Hepatocyte (in vitro differentiated cells): Measurements from ENCODE around the gene TBC1D12. TPM values are rescaled to one million over a fixed set of nuclear protein-coding genes. Genes with fewer than 3 reads are reported as not detected.
A peak's percentile ranks its signal among the peaks of the same experiment; 100 is the strongest.
"Not testable (repeated sequence)": the region's sequence is repeated elsewhere in the genome, so short reads cannot be mapped to it uniquely, and the experiment has no call there.

ENCODE experiments used
- DNase-seq: peaks from one replicate; pipeline ENCODE4 v3.0.0-alpha.2; 2016; ENCODE audit warnings: low spot score
- H2AFZ ChIP-seq: fragments of 200-600 bp; sonication (generic); 2 replicates; pipeline ENCODE4 v1.6.0; 2016; ENCODE audit warnings: antibody characterized with exemption, mild to moderate bottlenecking
- H3K27ac ChIP-seq: fragments of 200-600 bp; sonication (generic); 2 replicates; pipeline ENCODE4 v1.5.1; 2016; ENCODE audit warnings: mild to moderate bottlenecking
- H3K27me3 ChIP-seq: fragments of 200-600 bp; sonication (generic); 2 replicates; pipeline ENCODE4 v1.6.1; 2016
- H3K36me3 ChIP-seq: fragments of 200-600 bp; sonication (generic); replicated peaks from 2 replicates; pipeline ENCODE4 v1.5.1; 2016; ENCODE audit warnings: low read depth; ENCODE audit not compliant: insufficient read depth
- H3K4me1 ChIP-seq: fragments of 200-600 bp; sonication (generic); 2 replicates; pipeline ENCODE4 v1.5.1; 2016; ENCODE audit warnings: mild to moderate bottlenecking, moderate library complexity; ENCODE audit not compliant: insufficient read depth
- H3K4me2 ChIP-seq: fragments of 200-600 bp; sonication (generic); 2 replicates; pipeline ENCODE4 v1.6.0; 2016
- H3K4me3 ChIP-seq: fragments of 200-600 bp; sonication (generic); 2 replicates; pipeline ENCODE4 v1.5.1; 2016; ENCODE audit warnings: mild to moderate bottlenecking
- H3K79me2 ChIP-seq: fragments of 200-600 bp; sonication (generic); 2 replicates; pipeline ENCODE4 v1.6.0; 2017; ENCODE audit warnings: mild to moderate bottlenecking
- H3K9me2 ChIP-seq: fragments of 200-600 bp; sonication (generic); replicated peaks from 2 replicates; pipeline ENCODE4 v1.6.0; 2017; ENCODE audit warnings: mild to moderate bottlenecking; ENCODE audit not compliant: insufficient read depth
- H3K9me3 ChIP-seq: fragments of 200-600 bp; sonication (generic); 2 replicates; pipeline ENCODE4 v1.5.1; 2016; ENCODE audit warnings: low read depth, mild to moderate bottlenecking
- H4K20me1 ChIP-seq: fragments of 200-600 bp; sonication (generic); 2 replicates; pipeline ENCODE4 v1.6.0; 2016; ENCODE audit warnings: mild to moderate bottlenecking; ENCODE audit not compliant: insufficient read depth, poor library complexity, severe bottlenecking
- EZH2 ChIP-seq: fragments of 200-600 bp; sonication (generic); IDR thresholded peaks from 2 replicates; pipeline ENCODE4 v1.6.1; 2016; ENCODE audit warnings: antibody characterized with exemption, mild to moderate bottlenecking, borderline replicate concordance
- EZH2phosphoT487 ChIP-seq: fragments of 200-600 bp; sonication (generic); IDR thresholded peaks from one replicate; pipeline ENCODE4 v1.6.1; 2018; ENCODE audit warnings: antibody characterized with exemption, mild to moderate bottlenecking, low read depth, moderate library complexity; ENCODE audit not compliant: unreplicated experiment, severe bottlenecking
- WGBS: methylation state at CpG from one replicate; pipeline ENCODE4 v1.1.6; 2016; ENCODE audit warnings: low lambda C conversion rate; ENCODE audit errors: missing lambda C conversion rate; 5-methylcytosine and 5-hydroxymethylcytosine counted together
- polyA plus RNA-seq: library from polyadenylated mRNA; unstranded; fragments of >200 nt; fragmentation: Nextera tagmentation; extraction: Ambion mirVana; gene quantifications from 2 replicates; pipeline ENCODE4 v1.2.1, GENCODE V29; 2016
- total RNA-seq: library from RNA; depleted of rRNA; stranded (reverse); fragments of >200 nt; gene quantifications from 2 replicates; pipeline ENCODE4 v1.2.3, GENCODE V29; 2014
- TF ChIP-seq, protein P1 (sequence below): fragments of 200-600 bp; sonication (generic); IDR thresholded peaks from 2 replicates; pipeline ENCODE4 v1.5.1; 2016; ENCODE audit warnings: antibody characterized with exemption, mild to moderate bottlenecking; ENCODE audit not compliant: poor library complexity

Gene TBC1D12
- total and polyA plus RNA-seq, 2 experiments from 2014 or later: 9.2 to 15.6 TPM

DNA sequence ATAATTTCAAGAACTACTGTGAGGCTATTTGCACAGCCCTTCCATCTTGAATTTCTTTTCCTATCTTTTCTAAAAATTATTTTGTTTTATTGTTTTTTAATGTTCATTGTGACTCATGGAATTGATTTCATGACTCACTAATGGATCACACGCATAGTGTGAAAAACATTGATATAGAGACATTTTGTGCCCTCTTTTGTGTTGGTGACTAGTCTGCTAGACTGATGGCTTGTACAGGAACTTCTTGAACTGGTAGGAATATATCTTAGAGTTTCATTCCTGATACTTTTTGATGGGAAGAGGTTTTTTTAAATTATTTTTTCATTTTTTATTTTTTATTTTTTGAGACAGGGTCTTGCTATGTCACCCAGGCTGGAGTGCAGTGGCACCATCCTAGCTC lies 27.0 kb upstream of the TBC1D12 start:
- TF ChIP-seq EZH2phosphoT487 (no peak), EZH2 (no peak)
- TF ChIP-seq, protein P1, sequence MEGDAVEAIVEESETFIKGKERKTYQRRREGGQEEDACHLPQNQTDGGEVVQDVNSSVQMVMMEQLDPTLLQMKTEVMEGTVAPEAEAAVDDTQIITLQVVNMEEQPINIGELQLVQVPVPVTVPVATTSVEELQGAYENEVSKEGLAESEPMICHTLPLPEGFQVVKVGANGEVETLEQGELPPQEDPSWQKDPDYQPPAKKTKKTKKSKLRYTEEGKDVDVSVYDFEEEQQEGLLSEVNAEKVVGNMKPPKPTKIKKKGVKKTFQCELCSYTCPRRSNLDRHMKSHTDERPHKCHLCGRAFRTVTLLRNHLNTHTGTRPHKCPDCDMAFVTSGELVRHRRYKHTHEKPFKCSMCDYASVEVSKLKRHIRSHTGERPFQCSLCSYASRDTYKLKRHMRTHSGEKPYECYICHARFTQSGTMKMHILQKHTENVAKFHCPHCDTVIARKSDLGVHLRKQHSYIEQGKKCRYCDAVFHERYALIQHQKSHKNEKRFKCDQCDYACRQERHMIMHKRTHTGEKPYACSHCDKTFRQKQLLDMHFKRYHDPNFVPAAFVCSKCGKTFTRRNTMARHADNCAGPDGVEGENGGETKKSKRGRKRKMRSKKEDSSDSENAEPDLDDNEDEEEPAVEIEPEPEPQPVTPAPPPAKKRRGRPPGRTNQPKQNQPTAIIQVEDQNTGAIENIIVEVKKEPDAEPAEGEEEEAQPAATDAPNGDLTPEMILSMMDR: no peak
- Histone ChIP-seq H3K27me3 (no peaks in the 10 kb centered on the region), H3K27ac (no peak overlapping the region), H3K4me2 (no peak overlapping the region), H3K79me2 (no peaks in the 10 kb centered on the region), H3K36me3 (no peaks in the 10 kb centered on the region), H4K20me1 (no peaks in the 10 kb centered on the region), H3K4me3 (no peak overlapping the region), H2AFZ (no peak overlapping the region), H3K4me1 (no peaks in the 10 kb centered on the region), H3K9me3 (no peaks in the 10 kb centered on the region), H3K9me2 (no peaks in the 10 kb centered on the region)
- whole genome bisulfite sequencing: 96% methylated on average over 1 of the region's 1 CpG
- DNase-seq: no peak

DNA sequence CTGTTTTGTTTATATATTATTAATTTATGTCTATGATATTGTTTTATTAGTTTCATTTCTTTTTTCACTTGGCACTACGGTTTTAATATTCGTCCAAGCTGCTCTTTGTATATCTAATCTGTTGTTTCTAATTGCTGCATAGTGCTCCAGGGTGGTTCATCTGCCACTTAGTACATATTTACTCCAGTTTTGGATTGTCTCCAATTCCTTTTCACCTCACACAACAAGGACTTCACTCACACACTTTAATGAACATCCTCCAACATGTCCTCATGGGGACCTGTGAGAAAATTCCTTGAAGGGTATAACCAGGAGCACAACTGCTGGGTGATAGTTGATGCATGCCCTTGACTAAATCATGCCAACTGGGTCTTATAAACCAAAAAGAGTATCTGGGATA lies 25.5 kb upstream of the TBC1D12 start:
- Histone ChIP-seq H3K27ac (no peak overlapping the region), H3K9me2 (no peaks in the 10 kb centered on the region), H3K79me2 (no peaks in the 10 kb centered on the region), H3K4me2 (no peak overlapping the region), H3K9me3 (no peaks in the 10 kb centered on the region), H3K4me1 (no peaks in the 10 kb centered on the region), H4K20me1 (no peaks in the 10 kb centered on the region), H2AFZ (no peak overlapping the region), H3K4me3 (no peak overlapping the region), H3K27me3 (no peaks in the 10 kb centered on the region), H3K36me3 (no peaks in the 10 kb centered on the region)
- TF ChIP-seq, protein P1: no peak
- TF ChIP-seq EZH2phosphoT487: no peak
- no peak for TF ChIP-seq EZH2
- 84% methylated on average over 2 of the region's 2 CpGs for WGBS
- DNase-seq: no peak

DNA sequence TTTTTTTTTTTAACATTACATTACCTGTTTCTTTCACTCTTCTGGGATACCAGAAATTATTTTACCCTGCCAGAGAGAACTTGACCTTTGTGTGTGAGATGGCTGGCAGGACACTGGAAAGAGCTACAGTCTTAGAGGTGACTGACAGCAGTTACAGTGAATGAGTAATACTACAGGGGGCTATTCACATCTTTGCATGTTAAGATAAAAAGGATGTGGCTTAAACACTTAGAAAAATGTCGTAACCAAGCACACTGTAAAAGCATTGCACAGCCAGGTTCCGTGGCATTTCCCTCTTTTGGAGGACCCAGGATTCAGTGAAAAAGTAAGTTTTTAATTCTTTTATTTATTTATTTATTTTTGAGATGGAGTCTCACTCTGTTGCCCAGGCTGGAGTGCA lies 18.8 kb upstream of the TBC1D12 start:
- H3K9me2 ChIP-seq: no peaks in the 10 kb centered on the region
- H3K4me3 ChIP-seq: no peak overlapping the region
- no peak overlapping the region for H3K4me2 ChIP-seq
- H3K9me3 ChIP-seq: no peaks in the 10 kb centered on the region
- H3K79me2 ChIP-seq: no peaks in the 10 kb centered on the region
- no peaks in the 10 kb centered on the region for H3K36me3 ChIP-seq
- no peak for TF ChIP-seq EZH2
- DNase-seq: peak; percentile 8
- 93% methylated on average over 2 of the region's 2 CpGs for WGBS
- H3K4me1 ChIP-seq: no peaks in the 10 kb centered on the region
- H2AFZ ChIP-seq: no peak overlapping the region
- H4K20me1 ChIP-seq: no peaks in the 10 kb centered on the region
- peak overlapping the region; percentile 56 for H3K27ac ChIP-seq
- no peaks in the 10 kb centered on the region for H3K27me3 ChIP-seq

DNA sequence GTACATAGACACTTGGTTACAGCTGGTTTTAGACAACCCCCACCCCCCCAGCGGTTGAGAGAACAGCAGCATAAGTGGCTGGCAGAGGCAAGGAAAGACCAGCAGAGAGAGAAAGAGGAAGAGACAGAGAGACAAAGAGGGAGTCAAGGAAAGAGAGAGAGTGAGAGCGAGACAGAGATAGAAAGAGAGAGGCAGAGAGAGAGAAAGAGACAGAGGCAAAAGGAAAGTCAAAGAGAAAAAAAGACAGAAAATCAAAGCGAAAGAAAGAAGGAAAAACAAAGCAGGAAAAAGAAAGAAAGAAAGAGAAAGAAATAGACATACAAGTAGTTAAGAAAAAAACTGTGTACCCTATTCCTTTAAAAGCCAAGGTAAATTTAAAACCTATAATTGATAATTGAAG lies 16.6 kb upstream of the TBC1D12 start:
- 98% methylated on average over 3 of the region's 3 CpGs for WGBS
- H3K27me3 ChIP-seq, H3K9me2 ChIP-seq, H3K4me3 ChIP-seq, DNase-seq, H3K79me2 ChIP-seq, H3K4me1 ChIP-seq, H3K36me3 ChIP-seq, H3K4me2 ChIP-seq, H3K27ac ChIP-seq, H2AFZ ChIP-seq, H4K20me1 ChIP-seq, H3K9me3 ChIP-seq: not testable (repeated sequence)

DNA sequence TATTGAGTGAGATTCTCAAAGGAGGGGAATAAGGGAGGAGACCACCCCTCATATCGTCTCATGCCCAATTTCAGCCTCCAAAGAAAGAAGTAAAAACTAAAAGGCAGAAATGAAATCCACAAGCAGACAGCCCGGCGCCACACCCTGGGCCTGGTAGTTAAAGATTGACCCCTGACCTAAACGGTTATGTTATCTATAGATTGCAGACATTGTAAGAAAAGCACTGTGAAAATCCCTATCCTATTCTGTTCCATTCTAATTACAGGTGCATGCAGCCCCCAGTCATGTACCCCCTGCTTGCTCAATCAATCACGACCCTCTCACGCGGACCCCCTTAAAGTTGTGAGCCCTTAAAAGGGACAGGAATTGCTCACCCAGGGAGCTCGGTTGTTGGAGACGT lies 10.2 kb upstream of the TBC1D12 start:
- not testable (repeated sequence) for H3K4me2 ChIP-seq, H3K27me3 ChIP-seq, H3K4me1 ChIP-seq, H3K9me3 ChIP-seq, H3K9me2 ChIP-seq, H3K36me3 ChIP-seq, H2AFZ ChIP-seq, H3K27ac ChIP-seq, H4K20me1 ChIP-seq, H3K4me3 ChIP-seq, DNase-seq, H3K79me2 ChIP-seq
- WGBS: 77% methylated on average over 9 of the region's 9 CpGs
